Cardiac muscle cell (in vitro differentiated cells and primary cell): ENCODE measurements around the gene SCAMP2. TPM values are rescaled to one million over a fixed set of nuclear protein-coding genes. Genes with fewer than 3 reads are reported as not detected.

Experiments
- DNase-seq, 2 donors: peaks; one replicate each; pipeline versions ENCODE4 v3.0.0 to v3.0.0-alpha.2; 2010 to 2017; ENCODE audit warnings: low read depth in 1 of 2, low spot score in 1 of 2
- H3K27ac ChIP-seq: fragments of 200-600 bp; sonication (generic); 2 replicates; pipeline ENCODE4 v1.5.1; 2016
- H3K27me3 ChIP-seq: fragments of 200-600 bp; sonication (generic); 2 replicates; pipeline ENCODE4 v1.6.0; 2016; ENCODE audit warnings: control low read depth
- H3K36me3 ChIP-seq: fragments of 200-600 bp; sonication (generic); 2 replicates; pipeline ENCODE4 v1.5.1; 2016; ENCODE audit warnings: control low read depth
- H3K4me1 ChIP-seq: fragments of 200-600 bp; sonication (generic); 2 replicates; pipeline ENCODE4 v1.8.1; 2017; ENCODE audit warnings: low read depth, mild to moderate bottlenecking, mixed run types
- H3K4me3 ChIP-seq: fragments of 200-600 bp; sonication (generic); 2 replicates; pipeline ENCODE4 v1.5.1; 2016; ENCODE audit warnings: mild to moderate bottlenecking
- H3K9me3 ChIP-seq: fragments of 200-600 bp; sonication (generic); 2 replicates; pipeline ENCODE4 v1.5.1; 2017; ENCODE audit warnings: low read depth, mild to moderate bottlenecking, control low read depth
- polyA plus RNA-seq: library from polyadenylated mRNA; unstranded; fragments of >200 nt; fragmentation: Nextera tagmentation; extraction: Ambion mirVana; gene quantifications from 2 replicates; pipeline ENCODE4 v1.2.1, GENCODE V29; 2016
- total RNA-seq: library from RNA; depleted of rRNA; stranded (reverse); fragments of >200 nt; gene quantifications from 2 replicates; pipeline ENCODE4 v1.2.3, GENCODE V29; 2016
- TF ChIP-seq, protein P1 (sequence below): IDR thresholded peaks from 2 replicates; pipeline ENCODE4 v1.5.1; 2012; ENCODE audit warnings: low read depth, mild to moderate bottlenecking, low read length

SCAMP2 gene
- total and polyA plus RNA-seq, 2 experiments from 2014 or later, result 52.3 to 115 TPM

DNA sequence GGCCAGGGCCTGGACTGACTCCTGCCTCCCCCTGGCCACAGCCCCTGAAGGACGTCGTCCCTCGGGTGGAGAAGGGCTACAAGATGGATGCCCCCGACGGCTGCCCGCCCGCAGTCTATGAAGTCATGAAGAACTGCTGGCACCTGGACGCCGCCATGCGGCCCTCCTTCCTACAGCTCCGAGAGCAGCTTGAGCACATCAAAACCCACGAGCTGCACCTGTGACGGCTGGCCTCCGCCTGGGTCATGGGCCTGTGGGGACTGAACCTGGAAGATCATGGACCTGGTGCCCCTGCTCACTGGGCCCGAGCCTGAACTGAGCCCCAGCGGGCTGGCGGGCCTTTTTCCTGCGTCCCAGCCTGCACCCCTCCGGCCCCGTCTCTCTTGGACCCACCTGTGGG, 70.9 kb downstream of the SCAMP2 start:
- no peak for DNase-seq
- H3K27ac ChIP-seq, result no peak overlapping the region
- no peaks in the 10 kb centered on the region for H3K27me3 ChIP-seq
- TF ChIP-seq, protein P1, sequence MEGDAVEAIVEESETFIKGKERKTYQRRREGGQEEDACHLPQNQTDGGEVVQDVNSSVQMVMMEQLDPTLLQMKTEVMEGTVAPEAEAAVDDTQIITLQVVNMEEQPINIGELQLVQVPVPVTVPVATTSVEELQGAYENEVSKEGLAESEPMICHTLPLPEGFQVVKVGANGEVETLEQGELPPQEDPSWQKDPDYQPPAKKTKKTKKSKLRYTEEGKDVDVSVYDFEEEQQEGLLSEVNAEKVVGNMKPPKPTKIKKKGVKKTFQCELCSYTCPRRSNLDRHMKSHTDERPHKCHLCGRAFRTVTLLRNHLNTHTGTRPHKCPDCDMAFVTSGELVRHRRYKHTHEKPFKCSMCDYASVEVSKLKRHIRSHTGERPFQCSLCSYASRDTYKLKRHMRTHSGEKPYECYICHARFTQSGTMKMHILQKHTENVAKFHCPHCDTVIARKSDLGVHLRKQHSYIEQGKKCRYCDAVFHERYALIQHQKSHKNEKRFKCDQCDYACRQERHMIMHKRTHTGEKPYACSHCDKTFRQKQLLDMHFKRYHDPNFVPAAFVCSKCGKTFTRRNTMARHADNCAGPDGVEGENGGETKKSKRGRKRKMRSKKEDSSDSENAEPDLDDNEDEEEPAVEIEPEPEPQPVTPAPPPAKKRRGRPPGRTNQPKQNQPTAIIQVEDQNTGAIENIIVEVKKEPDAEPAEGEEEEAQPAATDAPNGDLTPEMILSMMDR, result no peak
- no peaks in the 10 kb centered on the region for H3K4me1 ChIP-seq
- H3K9me3 ChIP-seq, result no peaks in the 10 kb centered on the region
- no peak overlapping the region for H3K4me3 ChIP-seq
- H3K36me3 ChIP-seq, result peaks cover 23% of the 10 kb centered on the region

DNA sequence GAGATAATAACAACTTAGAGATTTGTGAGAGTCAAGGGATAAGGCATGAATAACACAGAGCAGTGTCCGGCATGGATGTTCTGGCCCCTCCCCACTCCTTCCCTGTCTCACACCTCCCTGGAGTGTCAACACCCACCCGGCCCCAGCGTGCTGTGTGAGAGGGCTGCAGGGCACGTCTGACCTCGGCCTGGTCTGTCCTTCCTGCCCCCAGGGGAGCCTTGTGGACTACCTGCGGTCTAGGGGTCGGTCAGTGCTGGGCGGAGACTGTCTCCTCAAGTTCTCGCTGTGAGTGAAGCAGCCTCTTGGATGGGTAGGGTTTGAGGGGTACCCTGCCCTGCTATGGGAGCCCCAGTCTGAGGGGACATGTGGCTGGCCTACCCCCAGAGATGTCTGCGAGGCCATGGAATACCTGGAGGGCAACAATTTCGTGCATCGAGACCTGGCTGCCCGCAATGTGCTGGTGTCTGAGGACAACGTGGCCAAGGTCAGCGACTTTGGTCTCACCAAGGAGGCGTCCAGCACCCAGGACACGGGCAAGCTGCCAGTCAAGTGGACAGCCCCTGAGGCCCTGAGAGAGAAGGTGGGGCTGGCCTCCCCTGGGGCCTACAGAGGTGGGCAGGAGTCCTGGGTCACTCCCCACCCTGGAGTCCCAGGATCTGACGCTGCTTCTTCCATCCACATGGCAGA, 71.7 kb downstream of the SCAMP2 start:
- H3K36me3 ChIP-seq, result peaks cover 23% of the 10 kb centered on the region
- no peaks in the 10 kb centered on the region for H3K4me1 ChIP-seq
- DNase-seq, result no peak
- no peaks in the 10 kb centered on the region for H3K27me3 ChIP-seq
- H3K4me3 ChIP-seq, result no peak overlapping the region
- TF ChIP-seq, protein P1, result no peak
- H3K9me3 ChIP-seq, result no peaks in the 10 kb centered on the region
- H3K27ac ChIP-seq, result no peak overlapping the region

DNA sequence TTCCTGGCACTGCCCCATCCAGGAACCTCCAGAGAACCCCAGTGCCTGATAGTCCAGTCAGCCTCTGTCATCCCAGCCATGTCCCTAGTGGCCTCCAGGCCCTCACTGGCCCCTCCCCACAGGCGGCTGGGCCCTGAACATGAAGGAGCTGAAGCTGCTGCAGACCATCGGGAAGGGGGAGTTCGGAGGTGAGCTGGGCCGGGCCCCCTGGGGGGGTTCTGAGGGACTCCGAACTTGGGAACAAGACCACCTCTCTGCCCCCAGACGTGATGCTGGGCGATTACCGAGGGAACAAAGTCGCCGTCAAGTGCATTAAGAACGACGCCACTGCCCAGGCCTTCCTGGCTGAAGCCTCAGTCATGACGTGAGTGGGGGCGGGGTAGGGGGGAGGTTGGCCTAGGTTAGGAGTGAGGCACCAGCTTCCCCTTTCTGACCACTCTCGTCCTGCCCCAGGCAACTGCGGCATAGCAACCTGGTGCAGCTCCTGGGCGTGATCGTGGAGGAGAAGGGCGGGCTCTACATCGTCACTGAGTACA, 72.5 kb downstream of the SCAMP2 start:
- no peak overlapping the region for H3K27ac ChIP-seq
- H3K4me3 ChIP-seq, result no peak overlapping the region
- H3K9me3 ChIP-seq, result no peaks in the 10 kb centered on the region
- H3K36me3 ChIP-seq, result peaks cover 23% of the 10 kb centered on the region
- H3K4me1 ChIP-seq, result no peaks in the 10 kb centered on the region
- TF ChIP-seq, protein P1, result no peak
- H3K27me3 ChIP-seq, result no peaks in the 10 kb centered on the region
- no peak for DNase-seq

DNA sequence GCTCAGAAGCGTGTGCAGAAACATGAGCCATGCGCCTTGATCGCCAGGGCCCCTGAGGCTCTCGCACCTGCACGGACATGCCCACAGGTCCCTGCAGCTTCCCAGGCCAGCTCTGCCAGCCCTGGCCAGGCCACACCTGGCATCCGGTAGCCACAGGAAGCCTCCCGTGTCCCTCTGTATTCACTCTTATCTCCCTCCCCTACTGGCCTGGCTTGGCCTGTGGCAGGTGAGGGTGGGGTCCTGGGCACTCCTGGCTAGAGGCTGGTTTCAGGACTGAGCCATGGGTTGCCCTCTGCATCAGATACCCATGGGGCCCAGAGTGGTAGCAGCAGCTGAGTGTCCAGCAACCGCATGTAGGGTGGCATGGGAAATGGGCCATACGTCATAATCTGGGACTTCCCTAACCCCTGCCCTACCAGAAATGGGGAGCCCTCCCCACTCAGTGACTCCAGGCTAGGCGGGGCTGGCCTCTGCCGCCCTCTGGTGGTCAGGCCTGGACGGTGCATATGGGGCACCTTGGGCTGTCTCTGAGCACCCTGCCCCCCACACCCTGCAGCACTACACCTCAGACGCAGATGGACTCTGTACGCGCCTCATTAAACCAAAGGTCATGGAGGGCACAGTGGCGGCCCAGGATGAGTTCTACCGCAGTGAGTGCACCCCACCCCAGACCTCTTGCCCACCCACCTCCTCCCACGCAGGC, 73.2 kb downstream of the SCAMP2 start:
- Histone ChIP-seq H3K27ac (peak overlapping the region; percentile 19), H3K36me3 (peaks cover 23% of the 10 kb centered on the region), H3K9me3 (no peaks in the 10 kb centered on the region)

DNA sequence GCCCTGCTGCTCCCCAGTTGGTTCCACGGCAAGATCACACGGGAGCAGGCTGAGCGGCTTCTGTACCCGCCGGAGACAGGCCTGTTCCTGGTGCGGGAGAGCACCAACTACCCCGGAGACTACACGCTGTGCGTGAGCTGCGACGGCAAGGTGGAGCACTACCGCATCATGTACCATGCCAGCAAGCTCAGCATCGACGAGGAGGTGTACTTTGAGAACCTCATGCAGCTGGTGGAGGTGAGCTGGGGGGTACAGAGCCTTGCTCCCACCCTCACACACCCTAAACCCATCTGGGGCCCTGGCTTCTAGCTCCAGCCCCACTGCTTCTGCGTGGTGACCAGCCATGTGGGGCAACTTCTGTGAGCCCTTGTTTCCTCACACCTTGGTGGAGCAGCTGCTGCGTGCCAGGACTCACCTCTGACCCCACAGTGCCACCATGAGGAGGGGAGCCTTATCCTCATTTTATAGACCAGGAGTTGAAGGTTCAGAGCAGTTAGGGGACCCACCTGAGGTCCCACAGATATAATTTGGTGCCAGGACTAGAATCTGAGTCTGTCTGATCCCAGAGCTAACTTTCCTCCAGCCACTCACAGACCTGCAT, 73.8 kb downstream of the SCAMP2 start:
- TF ChIP-seq, protein P1, result no peak
- DNase-seq, result no peak
- H3K4me1 ChIP-seq, result no peaks in the 10 kb centered on the region
- H3K36me3 ChIP-seq, result peaks cover 23% of the 10 kb centered on the region
- H3K27ac ChIP-seq, result peak overlapping the region; percentile 19
- H3K4me3 ChIP-seq, result no peak overlapping the region
- no peaks in the 10 kb centered on the region for H3K9me3 ChIP-seq
- H3K27me3 ChIP-seq, result no peaks in the 10 kb centered on the region

More for the DNA sequence above, 73.2 kb downstream of the SCAMP2 start:
- Histone ChIP-seq H3K4me1 (no peaks in the 10 kb centered on the region), H3K4me3 (no peak overlapping the region), H3K27me3 (no peaks in the 10 kb centered on the region)
- peak; percentile 59 to 60 for DNase-seq
- TF ChIP-seq, protein P1, result peak; percentile 97
